ACC112 (cell line): Measurements from ENCODE around the gene RPS15A.

Experiments used
- H2AFZ ChIP-seq: fragments of 200-600 bp; sonication (generic); one replicate; pipeline ENCODE4 v1.6.0; 2017; ENCODE audit warnings: antibody characterized with exemption, low read length; ENCODE audit not compliant: unreplicated experiment
- H3K27ac ChIP-seq: fragments of 200-600 bp; sonication (generic); 2 replicates; pipeline ENCODE4 v1.5.1; 2014; ENCODE audit warnings: low read depth, mild to moderate bottlenecking, antibody characterized with exemption, low read length, moderate library complexity
- H3K27me3 ChIP-seq: fragments of 200-600 bp; sonication (generic); 2 replicates; pipeline ENCODE4 v1.6.1; 2014; ENCODE audit warnings: mild to moderate bottlenecking, antibody characterized with exemption, low read length, moderate library complexity, mixed read lengths; ENCODE audit not compliant: insufficient read depth
- H3K36me3 ChIP-seq: fragments of 200-600 bp; sonication (generic); 2 replicates; pipeline ENCODE4 v1.6.1; 2016; ENCODE audit warnings: mild to moderate bottlenecking, antibody characterized with exemption, low read length, moderate library complexity, mixed read lengths; ENCODE audit not compliant: insufficient read depth
- H3K4me1 ChIP-seq: fragments of 200-600 bp; sonication (generic); one replicate; pipeline ENCODE4 v1.6.1; 2016; ENCODE audit warnings: low read length, mixed read lengths; ENCODE audit not compliant: insufficient read depth, unreplicated experiment, control insufficient read depth
- H3K4me3 ChIP-seq: fragments of 200-600 bp; sonication (generic); 2 replicates; pipeline ENCODE4 v1.5.1; 2014; ENCODE audit warnings: mild to moderate bottlenecking, low read depth, low read length
- H3K79me2 ChIP-seq: fragments of 200-600 bp; sonication (generic); one replicate; pipeline ENCODE4 v1.6.0; 2016; ENCODE audit warnings: low read length; ENCODE audit not compliant: control insufficient read depth, unreplicated experiment, insufficient read depth

Gene RPS15A

GRCh38 chr16:18789850-18790706 lies at the start of gene RPS15A:
RPS15A (minus strand) TSS chr16:18790334; CDS start chr16:18789113, 1,221 bp downstream.
- peaks cover 53% of the 10 kb centered on the region for H3K79me2 ChIP-seq
- peaks cover 38% of the 10 kb centered on the region for H3K4me1 ChIP-seq
- no peaks in the 10 kb centered on the region for H3K27me3 ChIP-seq
- H2AFZ ChIP-seq = peak within 1 kb of the TSS; percentile 53
- H3K4me3 ChIP-seq = peak within 1 kb of the TSS; percentile 89
- H3K27ac ChIP-seq = peak within 1 kb of the TSS; percentile 67
- H3K36me3 ChIP-seq = peaks cover 59% of the 10 kb centered on the region

- H3K36me3 ChIP-seq = peaks cover 44% of the 10 kb centered on the region
These were observed 49.4 kb upstream of the RPS15A start for GRCh38 chr16:18839555-18839954.

GRCh38 chr16:18836702-18837101 lies 46.6 kb upstream of the RPS15A start:
- Histone ChIP-seq H3K27ac (no peak overlapping the region), H3K4me1 (no peaks in the 10 kb centered on the region), H3K79me2 (no peaks in the 10 kb centered on the region), H3K36me3 (peaks cover 55% of the 10 kb centered on the region), H2AFZ (no peak overlapping the region), H3K27me3 (no peaks in the 10 kb centered on the region), H3K4me3 (no peak overlapping the region)

More at GRCh38 chr16:18839555-18839954, 49.4 kb upstream of the RPS15A start:
- no peaks in the 10 kb centered on the region for H3K27me3 ChIP-seq
- peaks cover 3% of the 10 kb centered on the region for H3K79me2 ChIP-seq
- H3K4me3 ChIP-seq = no peak overlapping the region
- no peak overlapping the region for H2AFZ ChIP-seq
- no peak overlapping the region for H3K27ac ChIP-seq
- no peaks in the 10 kb centered on the region for H3K4me1 ChIP-seq

GRCh38 chr16:18834864-18835263 lies 44.7 kb upstream of the RPS15A start:
- H3K79me2 ChIP-seq = no peaks in the 10 kb centered on the region
- H3K4me1 ChIP-seq = no peaks in the 10 kb centered on the region
- H2AFZ ChIP-seq = no peak overlapping the region
- no peak overlapping the region for H3K27ac ChIP-seq
- peaks cover 64% of the 10 kb centered on the region for H3K36me3 ChIP-seq
- no peaks in the 10 kb centered on the region for H3K27me3 ChIP-seq
- no peak overlapping the region for H3K4me3 ChIP-seq

- peaks cover 74% of the 10 kb centered on the region for H3K36me3 ChIP-seq
- no peaks in the 10 kb centered on the region for H3K79me2 ChIP-seq
- no peaks in the 10 kb centered on the region for H3K27me3 ChIP-seq
- no peaks in the 10 kb centered on the region for H3K4me1 ChIP-seq
- H2AFZ ChIP-seq = no peak overlapping the region
- no peak overlapping the region for H3K4me3 ChIP-seq
- H3K27ac ChIP-seq = no peak overlapping the region
These were observed 43.8 kb upstream of the RPS15A start for GRCh38 chr16:18833707-18834505.

GRCh38 chr16:18832613-18833012 lies 42.5 kb upstream of the RPS15A start:
- H3K4me1 ChIP-seq = no peaks in the 10 kb centered on the region
- no peak overlapping the region for H2AFZ ChIP-seq
- no peaks in the 10 kb centered on the region for H3K27me3 ChIP-seq
- H3K27ac ChIP-seq = no peak overlapping the region
- no peak overlapping the region for H3K4me3 ChIP-seq
- no peaks in the 10 kb centered on the region for H3K79me2 ChIP-seq
- peaks cover 72% of the 10 kb centered on the region for H3K36me3 ChIP-seq

GRCh38 chr16:18832006-18832405 lies 41.9 kb upstream of the RPS15A start:
- no peak overlapping the region for H3K4me3 ChIP-seq
- H3K79me2 ChIP-seq = no peaks in the 10 kb centered on the region
- no peak overlapping the region for H3K27ac ChIP-seq
- no peaks in the 10 kb centered on the region for H3K27me3 ChIP-seq
- H2AFZ ChIP-seq = no peak overlapping the region
- H3K4me1 ChIP-seq = no peaks in the 10 kb centered on the region
- H3K36me3 ChIP-seq = peaks cover 66% of the 10 kb centered on the region

- peaks cover 46% of the 10 kb centered on the region for H3K36me3 ChIP-seq
These were observed 39.1 kb upstream of the RPS15A start for GRCh38 chr16:18829251-18829650.

GRCh38 chr16:18827890-18828289 lies 37.8 kb upstream of the RPS15A start:
- H3K36me3 ChIP-seq = peaks cover 39% of the 10 kb centered on the region
- no peaks in the 10 kb centered on the region for H3K27me3 ChIP-seq
- no peak overlapping the region for H3K4me3 ChIP-seq
- H3K79me2 ChIP-seq = no peaks in the 10 kb centered on the region
- H3K27ac ChIP-seq = no peak overlapping the region
- H3K4me1 ChIP-seq = no peaks in the 10 kb centered on the region
- no peak overlapping the region for H2AFZ ChIP-seq

More at GRCh38 chr16:18829251-18829650, 39.1 kb upstream of the RPS15A start:
- Histone ChIP-seq H2AFZ (no peak overlapping the region), H3K4me1 (no peaks in the 10 kb centered on the region), H3K79me2 (no peaks in the 10 kb centered on the region), H3K27ac (no peak overlapping the region), H3K27me3 (no peaks in the 10 kb centered on the region), H3K4me3 (no peak overlapping the region)

- no peaks in the 10 kb centered on the region for H3K79me2 ChIP-seq
- H3K36me3 ChIP-seq = peaks cover 35% of the 10 kb centered on the region
- no peaks in the 10 kb centered on the region for H3K4me1 ChIP-seq
- no peak overlapping the region for H3K4me3 ChIP-seq
- H3K27me3 ChIP-seq = no peaks in the 10 kb centered on the region
- H3K27ac ChIP-seq = no peak overlapping the region
- H2AFZ ChIP-seq = no peak overlapping the region
These were observed 26.2 kb upstream of the RPS15A start for GRCh38 chr16:18816286-18816685.
